GM12878 (cell line): ENCODE data around the gene ARHGEF3. TPM values are rescaled to one million over a fixed set of nuclear protein-coding genes. Genes with fewer than 3 reads are reported as not detected.

Source experiments
- KLF5 ChIP-seq: fragments of 450-650 bp; IDR thresholded peaks from 2 replicates; pipeline ENCODE4 v1.6.1; 2014; ENCODE audit warnings: mild to moderate bottlenecking; ENCODE audit not compliant: partially characterized antibody
- PRDM15 ChIP-seq: fragments of 450-650 bp; formaldehyde crosslinking; IDR thresholded peaks from 2 replicates; pipeline ENCODE4 v1.4.0; 2020; ENCODE audit warnings: mild to moderate bottlenecking, moderate library complexity
- RAD51 ChIP-seq: fragments of 450-650 bp; IDR thresholded peaks from 2 replicates; pipeline ENCODE4 v1.6.1; 2016; ENCODE audit warnings: moderate library complexity, mild to moderate bottlenecking, inconsistent platforms
- REST ChIP-seq: IDR thresholded peaks from 2 replicates; pipeline ENCODE4 v1.6.1; 2012; ENCODE audit warnings: mild to moderate bottlenecking, low read depth, low read length
- TCF3 ChIP-seq: IDR thresholded peaks from 2 replicates; pipeline ENCODE4 v1.6.1; 2012; ENCODE audit warnings: low read depth, mild to moderate bottlenecking, low read length, borderline replicate concordance; ENCODE audit not compliant: insufficient read depth
- YBX1 ChIP-seq: fragments of 450-650 bp; IDR thresholded peaks from 2 replicates; pipeline ENCODE4 v1.6.1; 2016; ENCODE audit warnings: antibody characterized with exemption
- polyA plus RNA-seq, 11 experiments: library from polyadenylated mRNA; depleted of rRNA in 4 of 11; unstranded in 6 of 11; stranded (reverse) in 5 of 11; fragments of >200 nt; fragmentation: Nextera tagmentation in 4 of 11; fragmentation: Illumina TruSeq in 1 of 11; extraction: Ambion mirVana in 4 of 11; extraction: Trizol in 1 of 11; gene quantifications; 1 replicate in 1 of 11; 2 replicates in 10 of 11; pipeline versions ENCODE4 v1.2.1 to v1.2.3, GENCODE V29; 2011 to 2016; ENCODE audit warnings: inconsistent platforms in 2 of 11, missing spikeins in 2 of 11, low read depth in 1 of 11
- total RNA-seq, 4 experiments: library from RNA; depleted of rRNA in 3 of 4; stranded (reverse); fragments of >200 nt in 3 of 4; fragmentation: Illumina TruSeq in 1 of 4; extraction: Trizol in 1 of 4; gene quantifications; 2 replicates each; pipeline versions ENCODE4 v1.2.1 to v1.2.3, GENCODE V29; 2013 to 2021
- TF ChIP-seq, protein P1 (sequence below): fragments of 150-350 bp; IDR thresholded peaks from 2 replicates; pipeline ENCODE4 v1.6.1; 2016; ENCODE audit warnings: low read depth, low read length
- TF ChIP-seq, protein P2 (sequence below): fragments of 450-650 bp; IDR thresholded peaks from 2 replicates; pipeline ENCODE4 v1.6.1; 2016; ENCODE audit warnings: mild to moderate bottlenecking, moderate library complexity, borderline replicate concordance

ARHGEF3 gene
- total and polyA plus RNA-seq, 10 of the 15 experiments (the other 5 are each of a cell fraction or from before 2014, with no cell fraction given) = 21.8 to 78.7 (median 56.2) TPM

DNA sequence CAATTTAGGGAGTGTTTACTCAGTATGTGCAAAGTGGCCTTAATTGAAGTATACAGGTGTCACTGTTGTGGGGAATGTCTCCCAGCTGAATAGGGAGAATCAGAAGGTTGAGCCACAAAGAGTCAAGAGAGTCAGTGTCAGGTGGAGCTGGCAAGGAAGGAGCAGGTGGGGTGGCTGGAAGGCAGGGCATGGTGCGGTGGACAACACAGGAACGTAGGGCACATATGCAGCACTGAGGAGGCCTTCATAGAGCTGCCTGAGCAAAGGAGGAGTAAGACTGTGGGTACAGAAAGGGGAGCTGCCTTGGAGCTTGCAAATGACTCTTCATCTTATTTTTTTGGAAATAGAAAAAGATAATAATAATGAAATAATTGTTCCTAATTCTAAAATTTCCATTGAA, 20.0 kb downstream of the ARHGEF3 start (continued):
- no peak for TF ChIP-seq PRDM15 (CRISPR knock-in tag)
- no peak for TF ChIP-seq RAD51
- no peak for TF ChIP-seq YBX1
- TF ChIP-seq, protein P1, sequence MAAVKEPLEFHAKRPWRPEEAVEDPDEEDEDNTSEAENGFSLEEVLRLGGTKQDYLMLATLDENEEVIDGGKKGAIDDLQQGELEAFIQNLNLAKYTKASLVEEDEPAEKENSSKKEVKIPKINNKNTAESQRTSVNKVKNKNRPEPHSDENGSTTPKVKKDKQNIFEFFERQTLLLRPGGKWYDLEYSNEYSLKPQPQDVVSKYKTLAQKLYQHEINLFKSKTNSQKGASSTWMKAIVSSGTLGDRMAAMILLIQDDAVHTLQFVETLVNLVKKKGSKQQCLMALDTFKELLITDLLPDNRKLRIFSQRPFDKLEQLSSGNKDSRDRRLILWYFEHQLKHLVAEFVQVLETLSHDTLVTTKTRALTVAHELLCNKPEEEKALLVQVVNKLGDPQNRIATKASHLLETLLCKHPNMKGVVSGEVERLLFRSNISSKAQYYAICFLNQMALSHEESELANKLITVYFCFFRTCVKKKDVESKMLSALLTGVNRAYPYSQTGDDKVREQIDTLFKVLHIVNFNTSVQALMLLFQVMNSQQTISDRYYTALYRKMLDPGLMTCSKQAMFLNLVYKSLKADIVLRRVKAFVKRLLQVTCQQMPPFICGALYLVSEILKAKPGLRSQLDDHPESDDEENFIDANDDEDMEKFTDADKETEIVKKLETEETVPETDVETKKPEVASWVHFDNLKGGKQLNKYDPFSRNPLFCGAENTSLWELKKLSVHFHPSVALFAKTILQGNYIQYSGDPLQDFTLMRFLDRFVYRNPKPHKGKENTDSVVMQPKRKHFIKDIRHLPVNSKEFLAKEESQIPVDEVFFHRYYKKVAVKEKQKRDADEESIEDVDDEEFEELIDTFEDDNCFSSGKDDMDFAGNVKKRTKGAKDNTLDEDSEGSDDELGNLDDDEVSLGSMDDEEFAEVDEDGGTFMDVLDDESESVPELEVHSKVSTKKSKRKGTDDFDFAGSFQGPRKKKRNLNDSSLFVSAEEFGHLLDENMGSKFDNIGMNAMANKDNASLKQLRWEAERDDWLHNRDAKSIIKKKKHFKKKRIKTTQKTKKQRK = no peak
- no peak for TF ChIP-seq TCF3
- TF ChIP-seq, protein P2, sequence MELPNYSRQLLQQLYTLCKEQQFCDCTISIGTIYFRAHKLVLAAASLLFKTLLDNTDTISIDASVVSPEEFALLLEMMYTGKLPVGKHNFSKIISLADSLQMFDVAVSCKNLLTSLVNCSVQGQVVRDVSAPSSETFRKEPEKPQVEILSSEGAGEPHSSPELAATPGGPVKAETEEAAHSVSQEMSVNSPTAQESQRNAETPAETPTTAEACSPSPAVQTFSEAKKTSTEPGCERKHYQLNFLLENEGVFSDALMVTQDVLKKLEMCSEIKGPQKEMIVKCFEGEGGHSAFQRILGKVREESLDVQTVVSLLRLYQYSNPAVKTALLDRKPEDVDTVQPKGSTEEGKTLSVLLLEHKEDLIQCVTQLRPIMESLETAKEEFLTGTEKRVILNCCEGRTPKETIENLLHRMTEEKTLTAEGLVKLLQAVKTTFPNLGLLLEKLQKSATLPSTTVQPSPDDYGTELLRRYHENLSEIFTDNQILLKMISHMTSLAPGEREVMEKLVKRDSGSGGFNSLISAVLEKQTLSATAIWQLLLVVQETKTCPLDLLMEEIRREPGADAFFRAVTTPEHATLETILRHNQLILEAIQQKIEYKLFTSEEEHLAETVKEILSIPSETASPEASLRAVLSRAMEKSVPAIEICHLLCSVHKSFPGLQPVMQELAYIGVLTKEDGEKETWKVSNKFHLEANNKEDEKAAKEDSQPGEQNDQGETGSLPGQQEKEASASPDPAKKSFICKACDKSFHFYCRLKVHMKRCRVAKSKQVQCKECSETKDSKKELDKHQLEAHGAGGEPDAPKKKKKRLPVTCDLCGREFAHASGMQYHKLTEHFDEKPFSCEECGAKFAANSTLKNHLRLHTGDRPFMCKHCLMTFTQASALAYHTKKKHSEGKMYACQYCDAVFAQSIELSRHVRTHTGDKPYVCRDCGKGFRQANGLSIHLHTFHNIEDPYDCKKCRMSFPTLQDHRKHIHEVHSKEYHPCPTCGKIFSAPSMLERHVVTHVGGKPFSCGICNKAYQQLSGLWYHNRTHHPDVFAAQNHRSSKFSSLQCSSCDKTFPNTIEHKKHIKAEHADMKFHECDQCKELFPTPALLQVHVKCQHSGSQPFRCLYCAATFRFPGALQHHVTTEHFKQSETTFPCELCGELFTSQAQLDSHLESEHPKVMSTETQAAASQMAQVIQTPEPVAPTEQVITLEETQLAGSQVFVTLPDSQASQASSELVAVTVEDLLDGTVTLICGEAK = no peak
- TF ChIP-seq KLF5 = no peak
- TF ChIP-seq REST = no peak
- TF ChIP-seq, all 136 proteins: peak for 0
